Neuronal stem cell (in vitro differentiated cells): ENCODE results near the gene NRCAM.

ENCODE experiments used
- DNase-seq: peaks from one replicate; pipeline ENCODE4 v3.0.0-alpha.2; 2013; ENCODE audit warnings: low spot score
- H2AFZ ChIP-seq: one replicate; pipeline ENCODE4 v1.6.1; 2013; ENCODE audit warnings: mild to moderate bottlenecking, low read length, inconsistent platforms
- H2AK5ac ChIP-seq: 2 replicates; pipeline ENCODE4 v1.6.1; 2013; ENCODE audit warnings: low read depth, mild to moderate bottlenecking, inconsistent platforms, low read length, moderate library complexity, mixed read lengths
- H2BK120ac ChIP-seq: 2 replicates; pipeline ENCODE4 v1.6.1; 2013; ENCODE audit warnings: low read depth, mild to moderate bottlenecking, inconsistent platforms, low read length, moderate library complexity, mixed read lengths
- H2BK12ac ChIP-seq: one replicate; pipeline ENCODE4 v1.6.1; 2013; ENCODE audit warnings: low read length, inconsistent platforms
- H2BK15ac ChIP-seq: 2 replicates; pipeline ENCODE4 v1.6.1; 2013; ENCODE audit warnings: mild to moderate bottlenecking, low read length, inconsistent platforms, mixed read lengths
- H2BK5ac ChIP-seq: one replicate; pipeline ENCODE4 v1.6.1; 2013; ENCODE audit warnings: inconsistent platforms, mild to moderate bottlenecking, low read length, moderate library complexity
- H3K14ac ChIP-seq: one replicate; pipeline ENCODE4 v1.6.1; 2013; ENCODE audit warnings: low read length, inconsistent platforms
- H3K18ac ChIP-seq: 2 replicates; pipeline ENCODE4 v1.6.1; 2013; ENCODE audit warnings: low read length, inconsistent platforms
- H3K23ac ChIP-seq: 2 replicates; pipeline ENCODE4 v1.6.1; 2013; ENCODE audit warnings: low read depth, mild to moderate bottlenecking, mixed read lengths, low read length, inconsistent platforms; ENCODE audit not compliant: poor library complexity
- H3K27ac ChIP-seq: replicated peaks from 3 replicates; pipeline ENCODE4 v1.5.1; 2013; ENCODE audit warnings: low read length, inconsistent platforms
- H3K27me3 ChIP-seq, 3 experiments: 2 replicates each; pipeline ENCODE4 v1.6.1; 2013; ENCODE audit warnings: low read length in 3 of 3, mild to moderate bottlenecking in 2 of 3, inconsistent platforms in 1 of 3, low read depth in 1 of 3, mixed read lengths in 1 of 3, moderate library complexity in 1 of 3; ENCODE audit not compliant: control insufficient read depth in 3 of 3, insufficient read depth in 3 of 3
- H3K36me3 ChIP-seq, 2 donors: replicated peaks in 1 of 2; 2 replicates each; pipeline ENCODE4 v1.6.1; 2013; ENCODE audit warnings: low read length in 2 of 2; ENCODE audit not compliant: control insufficient read depth in 2 of 2, insufficient read depth in 2 of 2
- H3K4ac ChIP-seq: 2 replicates; pipeline ENCODE4 v1.6.1; 2013; ENCODE audit warnings: inconsistent platforms, mild to moderate bottlenecking, low read length, moderate library complexity
- H3K4me1 ChIP-seq, 2 donors: 1 replicate in 1 of 2; 2 replicates in 1 of 2; pipeline ENCODE4 v1.6.1; 2013; ENCODE audit warnings: low read length in 2 of 2, low read depth in 1 of 2; ENCODE audit not compliant: control insufficient read depth in 2 of 2, insufficient read depth in 1 of 2
- H3K4me2 ChIP-seq: one replicate; pipeline ENCODE4 v1.6.1; 2013; ENCODE audit warnings: mild to moderate bottlenecking, low read length, inconsistent platforms; ENCODE audit not compliant: insufficient read depth, poor library complexity, severe bottlenecking
- H3K4me3 ChIP-seq, 2 donors: 2 replicates each; pipeline ENCODE4 v1.5.1; 2013; ENCODE audit warnings: low read length in 2 of 2, mild to moderate bottlenecking in 2 of 2, inconsistent platforms in 1 of 2, moderate library complexity in 1 of 2
- H3K79me1 ChIP-seq: one replicate; pipeline ENCODE4 v1.6.1; 2013; ENCODE audit warnings: low read depth, mild to moderate bottlenecking, inconsistent platforms, low read length, moderate library complexity
- H3K9ac ChIP-seq: one replicate; pipeline ENCODE4 v1.6.1; 2013; ENCODE audit warnings: mild to moderate bottlenecking, low read depth, low read length, inconsistent platforms; ENCODE audit not compliant: poor library complexity
- H3K9me3 ChIP-seq, 2 donors: replicated peaks in 1 of 2; 2 replicates each; pipeline versions ENCODE3 to v1.6.1; 2013; ENCODE audit warnings: low read length in 2 of 2, mild to moderate bottlenecking in 2 of 2, inconsistent platforms in 1 of 2, low read depth in 1 of 2, mixed read lengths in 1 of 2, moderate library complexity in 1 of 2; ENCODE audit not compliant: control insufficient read depth in 2 of 2, insufficient read depth in 1 of 2
- H4K8ac ChIP-seq: one replicate; pipeline ENCODE4 v1.6.1; 2013; ENCODE audit warnings: low read depth, mild to moderate bottlenecking, inconsistent platforms, low read length, moderate library complexity
- H4K91ac ChIP-seq: one replicate; pipeline ENCODE4 v1.6.1; 2013; ENCODE audit warnings: low read length, low read depth, mild to moderate bottlenecking, inconsistent platforms; ENCODE audit not compliant: poor library complexity
- WGBS, 2 donors: extraction: QIAGEN DNeasy Blood & Tissue Kit; methylation state at CpG; one replicate each; pipeline ENCODE4 v1.1.7; 2013; ENCODE audit warnings: missing lambda C conversion rate in 2 of 2, mixed read lengths in 1 of 2; ENCODE audit not compliant: insufficient read length in 2 of 2, insufficient replicate concordance in 1 of 2; ENCODE audit errors: extremely low coverage in 2 of 2; 5-methylcytosine and 5-hydroxymethylcytosine counted together

Gene NRCAM

GRCh38 chr7:108370616-108371015 lies 85.6 kb downstream of the NRCAM start:
- no peak overlapping the region for H2BK5ac ChIP-seq
- H3K4me2 ChIP-seq, result no peak overlapping the region
- no peak overlapping the region for H2BK12ac ChIP-seq
- no peak overlapping the region for H2BK120ac ChIP-seq
- peaks cover 0 to 2% of the 10 kb centered on the region in 2 donors for H3K4me1 ChIP-seq
- H2AFZ ChIP-seq, result no peak overlapping the region
- no peaks in the 10 kb centered on the region for H3K79me1 ChIP-seq
- no peak overlapping the region for H2BK15ac ChIP-seq
- H3K9me3 ChIP-seq, result peaks cover 0 to 3% of the 10 kb centered on the region in 2 donors
- no peak overlapping the region for H4K8ac ChIP-seq
- H3K4ac ChIP-seq, result no peak overlapping the region
- no peak overlapping the region for H3K23ac ChIP-seq
- no peak overlapping the region for H3K4me3 ChIP-seq
- H3K27ac ChIP-seq, result no peak overlapping the region
- H3K36me3 ChIP-seq, result no peaks in the 10 kb centered on the region
- no peak for DNase-seq
- H2AK5ac ChIP-seq, result no peak overlapping the region
- H3K27me3 ChIP-seq, result peaks cover 0 to 3% (median 0%) of the 10 kb centered on the region in 3 experiments
- H4K91ac ChIP-seq, result no peak overlapping the region
- H3K18ac ChIP-seq, result no peak overlapping the region
- H3K14ac ChIP-seq, result no peak overlapping the region
- H3K9ac ChIP-seq, result no peak overlapping the region
- WGBS, 2 donors, result no CpG with 5 or more reads among the region's 2 CpGs

GRCh38 chr7:108368466-108368865 lies 87.8 kb downstream of the NRCAM start:
- H3K27me3 ChIP-seq, result peaks cover 0 to 1% (median 0%) of the 10 kb centered on the region in 3 experiments
- DNase-seq, result no peak
- no peak overlapping the region for H3K23ac ChIP-seq
- H4K91ac ChIP-seq, result no peak overlapping the region
- H2BK120ac ChIP-seq, result no peak overlapping the region
- H3K4me2 ChIP-seq, result no peak overlapping the region
- H2AK5ac ChIP-seq, result no peak overlapping the region
- no CpG with 5 or more reads among the region's 5 CpGs for WGBS, 2 donors
- peaks cover 0 to under 1% of the 10 kb centered on the region in 2 donors for H3K36me3 ChIP-seq
- H3K27ac ChIP-seq, result no peak overlapping the region
- no peak overlapping the region for H3K18ac ChIP-seq
- no peak overlapping the region for H4K8ac ChIP-seq
- H2BK5ac ChIP-seq, result no peak overlapping the region
- H3K9ac ChIP-seq, result no peak overlapping the region
- H3K4ac ChIP-seq, result no peak overlapping the region
- no peak overlapping the region for H2AFZ ChIP-seq
- no peaks in the 10 kb centered on the region for H3K79me1 ChIP-seq
- no peak overlapping the region for H2BK12ac ChIP-seq
- no peak overlapping the region for H2BK15ac ChIP-seq
- no peak overlapping the region for H3K14ac ChIP-seq
- H3K4me3 ChIP-seq, result no peak overlapping the region
- H3K4me1 ChIP-seq, result peaks cover 0 to 2% of the 10 kb centered on the region in 2 donors
- H3K9me3 ChIP-seq, result peaks cover under 1 to 3% of the 10 kb centered on the region in 2 donors

GRCh38 chr7:108367946-108368345 lies 88.3 kb downstream of the NRCAM start:
- Histone ChIP-seq H3K14ac (no peak overlapping the region), H3K4me1 (peaks cover 0 to 2% of the 10 kb centered on the region in 2 donors), H3K36me3 (peaks cover 0 to 3% of the 10 kb centered on the region in 2 donors), H3K9ac (no peak overlapping the region), H3K4me2 (no peak overlapping the region), H3K4ac (no peak overlapping the region), H2AK5ac (no peak overlapping the region), H2BK120ac (no peak overlapping the region), H3K18ac (no peak overlapping the region), H3K79me1 (peaks cover 4% of the 10 kb centered on the region), H3K27me3 (no peaks in the 10 kb centered on the region), H4K91ac (no peak overlapping the region), H3K9me3 (peaks cover 3 to 6% of the 10 kb centered on the region in 2 donors), H4K8ac (no peak overlapping the region), H2BK12ac (no peak overlapping the region), H2BK15ac (no peak overlapping the region), H3K27ac (no peak overlapping the region), H3K23ac (no peak overlapping the region), H2AFZ (no peak overlapping the region), H3K4me3 (no peak overlapping the region), H2BK5ac (no peak overlapping the region)
- no peak for DNase-seq
- WGBS, 2 donors, result no CpG with 5 or more reads among the region's 6 CpGs

- H3K27ac ChIP-seq, result no peak overlapping the region
Measured at GRCh38 chr7:108367314-108367713, 88.9 kb downstream of the NRCAM start.

More at GRCh38 chr7:108367314-108367713, 88.9 kb downstream of the NRCAM start:
- Histone ChIP-seq H3K36me3 (peaks cover 0 to 3% of the 10 kb centered on the region in 2 donors), H3K18ac (no peak overlapping the region), H4K91ac (no peak overlapping the region), H3K9ac (no peak overlapping the region), H3K23ac (no peak overlapping the region), H2BK12ac (no peak overlapping the region), H4K8ac (no peak overlapping the region), H2BK5ac (no peak overlapping the region), H2AFZ (no peak overlapping the region), H3K4me1 (peaks cover 0 to 2% of the 10 kb centered on the region in 2 donors), H3K4me2 (no peak overlapping the region), H3K27me3 (no peaks in the 10 kb centered on the region), H3K79me1 (peaks cover 4% of the 10 kb centered on the region), H3K9me3 (peaks cover 3 to 6% of the 10 kb centered on the region in 2 donors), H2BK15ac (no peak overlapping the region), H3K4ac (no peak overlapping the region), H2BK120ac (no peak overlapping the region), H3K14ac (no peak overlapping the region), H2AK5ac (no peak overlapping the region), H3K4me3 (no peak overlapping the region)
- DNase-seq, result no peak
